WTC11 (cell line): ENCODE results near the gene PIGU.

Experiments used
- AFF4 ChIP-seq: sonication (generic); formaldehyde crosslinking; IDR thresholded peaks from 2 replicates; pipeline ENCODE4 v1.8.1; 2023; ENCODE audit warnings: mild to moderate bottlenecking, missing genetic modification reagents, borderline replicate concordance
- FOXK1 ChIP-seq: sonication (generic); formaldehyde crosslinking; IDR thresholded peaks from 2 replicates; pipeline ENCODE4 v1.8.0; 2022; ENCODE audit warnings: mild to moderate bottlenecking, moderate library complexity, missing genetic modification reagents
- HMGA2 ChIP-seq: fragments of 250-450 bp; sonication (Bioruptor Pico); IDR thresholded peaks from 2 replicates; pipeline ENCODE4 v1.4.0; 2021; ENCODE audit warnings: mild to moderate bottlenecking, moderate library complexity
- USF2 ChIP-seq: sonication (generic); formaldehyde crosslinking; IDR thresholded peaks from 2 replicates; pipeline ENCODE4 v1.8.1; 2023; ENCODE audit warnings: mild to moderate bottlenecking, missing genetic modification reagents, moderate library complexity
- ZNF423 ChIP-seq: fragments of 250-450 bp; sonication (Bioruptor Pico); IDR thresholded peaks from 2 replicates; pipeline ENCODE4 v2.1.2; 2022; ENCODE audit warnings: mild to moderate bottlenecking, moderate library complexity
- TF ChIP-seq, protein P1 (sequence below): fragments of 200-600 bp; IDR thresholded peaks from 2 replicates; pipeline ENCODE4 v1.8.0; 2022; ENCODE audit warnings: antibody characterized with exemption

DNA sequence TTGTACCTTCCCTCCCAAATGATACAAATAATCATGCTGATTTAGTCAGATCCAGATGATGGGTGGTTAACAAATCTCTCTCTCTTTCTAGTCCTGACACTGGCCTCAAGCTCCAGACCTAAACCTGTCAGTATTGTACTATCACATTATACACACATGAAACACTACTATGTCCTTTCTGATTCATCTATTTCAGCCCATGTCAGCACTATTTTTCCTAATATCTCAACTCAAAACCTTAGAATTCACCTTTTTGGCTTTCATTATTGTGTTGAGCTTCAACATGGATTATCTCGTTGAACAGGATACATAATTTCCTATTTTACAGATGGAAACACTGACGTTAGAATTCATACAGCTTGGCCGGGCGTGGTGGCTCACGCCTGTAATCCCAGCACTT lies 3.5 kb downstream of the PIGU start:
- TF ChIP-seq, protein P1, sequence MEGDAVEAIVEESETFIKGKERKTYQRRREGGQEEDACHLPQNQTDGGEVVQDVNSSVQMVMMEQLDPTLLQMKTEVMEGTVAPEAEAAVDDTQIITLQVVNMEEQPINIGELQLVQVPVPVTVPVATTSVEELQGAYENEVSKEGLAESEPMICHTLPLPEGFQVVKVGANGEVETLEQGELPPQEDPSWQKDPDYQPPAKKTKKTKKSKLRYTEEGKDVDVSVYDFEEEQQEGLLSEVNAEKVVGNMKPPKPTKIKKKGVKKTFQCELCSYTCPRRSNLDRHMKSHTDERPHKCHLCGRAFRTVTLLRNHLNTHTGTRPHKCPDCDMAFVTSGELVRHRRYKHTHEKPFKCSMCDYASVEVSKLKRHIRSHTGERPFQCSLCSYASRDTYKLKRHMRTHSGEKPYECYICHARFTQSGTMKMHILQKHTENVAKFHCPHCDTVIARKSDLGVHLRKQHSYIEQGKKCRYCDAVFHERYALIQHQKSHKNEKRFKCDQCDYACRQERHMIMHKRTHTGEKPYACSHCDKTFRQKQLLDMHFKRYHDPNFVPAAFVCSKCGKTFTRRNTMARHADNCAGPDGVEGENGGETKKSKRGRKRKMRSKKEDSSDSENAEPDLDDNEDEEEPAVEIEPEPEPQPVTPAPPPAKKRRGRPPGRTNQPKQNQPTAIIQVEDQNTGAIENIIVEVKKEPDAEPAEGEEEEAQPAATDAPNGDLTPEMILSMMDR, result no peak
- TF ChIP-seq USF2 (CRISPR knock-in tag), result no peak
- TF ChIP-seq HMGA2 (CRISPR knock-in tag), result no peak
- TF ChIP-seq ZNF423 (CRISPR knock-in tag), result no peak
- TF ChIP-seq AFF4 (CRISPR knock-in tag), result no peak
- TF ChIP-seq FOXK1 (CRISPR knock-in tag), result no peak
